B cell (primary cell): ENCODE data around the gene GSG1.

Experiments
- EZH2 ChIP-seq: IDR thresholded peaks from 2 replicates; pipeline ENCODE4 v1.6.1; 2012; ENCODE audit warnings: borderline replicate concordance, low read depth, mild to moderate bottlenecking, moderate library complexity, low read length; ENCODE audit not compliant: insufficient read depth, poor library complexity, severe bottlenecking
- TF ChIP-seq, protein P1 (sequence below): fragments of 200-600 bp; IDR thresholded peaks from one replicate; pipeline ENCODE4 v1.8.0; 2022; ENCODE audit warnings: antibody characterized with exemption, mild to moderate bottlenecking

DNA sequence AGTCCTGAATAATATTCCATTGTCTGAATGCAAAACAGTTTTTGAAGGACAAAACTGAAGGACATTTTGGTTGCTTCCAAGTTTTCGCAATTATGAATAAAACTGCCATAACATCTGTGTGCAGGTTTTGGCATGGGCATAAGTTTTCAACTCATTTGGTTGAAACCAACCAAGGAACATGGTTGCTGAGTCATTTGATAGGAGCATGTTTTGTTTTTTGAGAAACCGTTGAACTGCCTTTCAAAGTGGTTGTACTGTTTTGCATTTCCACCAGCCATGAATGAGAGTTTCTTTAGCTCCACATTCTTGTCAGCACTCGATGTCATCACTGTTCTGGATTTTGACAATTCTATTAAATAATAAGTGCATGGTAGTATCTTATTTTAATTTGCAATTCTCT is 23.0 kb upstream of the GSG1 start:
- TF ChIP-seq, protein P1, sequence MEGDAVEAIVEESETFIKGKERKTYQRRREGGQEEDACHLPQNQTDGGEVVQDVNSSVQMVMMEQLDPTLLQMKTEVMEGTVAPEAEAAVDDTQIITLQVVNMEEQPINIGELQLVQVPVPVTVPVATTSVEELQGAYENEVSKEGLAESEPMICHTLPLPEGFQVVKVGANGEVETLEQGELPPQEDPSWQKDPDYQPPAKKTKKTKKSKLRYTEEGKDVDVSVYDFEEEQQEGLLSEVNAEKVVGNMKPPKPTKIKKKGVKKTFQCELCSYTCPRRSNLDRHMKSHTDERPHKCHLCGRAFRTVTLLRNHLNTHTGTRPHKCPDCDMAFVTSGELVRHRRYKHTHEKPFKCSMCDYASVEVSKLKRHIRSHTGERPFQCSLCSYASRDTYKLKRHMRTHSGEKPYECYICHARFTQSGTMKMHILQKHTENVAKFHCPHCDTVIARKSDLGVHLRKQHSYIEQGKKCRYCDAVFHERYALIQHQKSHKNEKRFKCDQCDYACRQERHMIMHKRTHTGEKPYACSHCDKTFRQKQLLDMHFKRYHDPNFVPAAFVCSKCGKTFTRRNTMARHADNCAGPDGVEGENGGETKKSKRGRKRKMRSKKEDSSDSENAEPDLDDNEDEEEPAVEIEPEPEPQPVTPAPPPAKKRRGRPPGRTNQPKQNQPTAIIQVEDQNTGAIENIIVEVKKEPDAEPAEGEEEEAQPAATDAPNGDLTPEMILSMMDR, result no peak
- TF ChIP-seq EZH2, result no peak
